GM18907 (cell line): ENCODE data around the gene SF3B3.
"Not testable (repeated sequence)": the region's sequence is repeated elsewhere in the genome, so short reads cannot be mapped to it uniquely, and the experiment has no call there.

Experiments used
- ATAC-seq: cut with Tn5 transposase; IDR thresholded peaks from one replicate; pipeline ENCODE4 v1.9.1; 2021; ENCODE audit warnings: mild to moderate bottlenecking, moderate library complexity; ENCODE audit not compliant: unreplicated experiment

SF3B3 gene

GRCh38 chr16:70586731-70587130 is 63.1 kb downstream of the SF3B3 start:
- no peak for ATAC-seq

GRCh38 chr16:70588565-70588964 is 64.9 kb downstream of the SF3B3 start:
- ATAC-seq = no peak

GRCh38 chr16:70589416-70589815 is 65.8 kb downstream of the SF3B3 start:
- not testable (repeated sequence) for ATAC-seq

- ATAC-seq = no peak
Observed at GRCh38 chr16:70589998-70590471, 66.4 kb downstream of the SF3B3 start.

GRCh38 chr16:70590722-70591415 is 67.3 kb downstream of the SF3B3 start:
- no peak for ATAC-seq

GRCh38 chr16:70591615-70592014 is 68.0 kb downstream of the SF3B3 start:
- no peak for ATAC-seq

- no peak for ATAC-seq
Observed at GRCh38 chr16:70592106-70592571, 68.5 kb downstream of the SF3B3 start.

- ATAC-seq = no peak
Observed at GRCh38 chr16:70593544-70593943, 69.9 kb downstream of the SF3B3 start.

- ATAC-seq = no peak
Observed at GRCh38 chr16:70594569-70594968, 71.0 kb downstream of the SF3B3 start.

- ATAC-seq = no peak
Observed at GRCh38 chr16:70597135-70597835, 73.7 kb downstream of the SF3B3 start.

- ATAC-seq = no peak
Observed at GRCh38 chr16:70598937-70599503, 75.4 kb downstream of the SF3B3 start.

- ATAC-seq = no peak
Observed at GRCh38 chr16:70600730-70601129, 77.1 kb downstream of the SF3B3 start.

GRCh38 chr16:70601576-70602575 is 78.3 kb downstream of the SF3B3 start:
- no peak for ATAC-seq

GRCh38 chr16:70602831-70603230 is 79.2 kb downstream of the SF3B3 start:
- ATAC-seq = no peak

GRCh38 chr16:70604407-70605282 is 81.0 kb downstream of the SF3B3 start:
- ATAC-seq = no peak

- no peak for ATAC-seq
Observed at GRCh38 chr16:70605283-70605657, 81.7 kb downstream of the SF3B3 start.

GRCh38 chr16:70608521-70608920 is 84.9 kb downstream of the SF3B3 start:
- ATAC-seq = no peak

GRCh38 chr16:70610273-70611223 is 86.9 kb downstream of the SF3B3 start:
- ATAC-seq = no peak

- no peak for ATAC-seq
Observed at GRCh38 chr16:70611224-70611598, 87.6 kb downstream of the SF3B3 start.
